Central memory CD8-positive, alpha-beta T cell (primary cell): ENCODE results near the gene PCDH9.

Experiments
- ATAC-seq: fragments of 150-1000 bp; cut with Tn5 transposase; replicated peaks from 2 replicates; pipeline ENCODE4 v1.10.0; 2022; ENCODE audit warnings: mild to moderate bottlenecking, moderate FRiP score, moderate number of reproducible peaks; ENCODE audit not compliant: poor library complexity, severe bottlenecking; ENCODE audit errors: extremely low read depth
- DNase-seq, 2 donors: peaks; one replicate each; pipeline ENCODE4 v3.0.0; 2021; ENCODE audit warnings: low spot score in 2 of 2
- H3K27ac Mint-ChIP-seq: one replicate; pipeline ENCODE4 v1.8.0; 2022; ENCODE audit warnings: low read depth, mild to moderate bottlenecking, moderate library complexity, mixed read lengths
- H3K27me3 Mint-ChIP-seq: one replicate; pipeline ENCODE4 v1.8.0; 2022; ENCODE audit warnings: mixed read lengths
- H3K36me3 Mint-ChIP-seq: one replicate; pipeline ENCODE4 v1.8.0; 2022; ENCODE audit warnings: mild to moderate bottlenecking, moderate library complexity, mixed read lengths; ENCODE audit not compliant: insufficient read depth
- H3K4me1 Mint-ChIP-seq: one replicate; pipeline ENCODE4 v1.8.0; 2022; ENCODE audit warnings: mixed read lengths
- H3K4me3 Mint-ChIP-seq: one replicate; pipeline ENCODE4 v1.8.0; 2022; ENCODE audit warnings: mild to moderate bottlenecking, moderate library complexity, mixed read lengths
- H3K9me3 Mint-ChIP-seq: one replicate; pipeline ENCODE4 v1.8.0; 2022; ENCODE audit warnings: mixed read lengths

The PCDH9 gene

DNA sequence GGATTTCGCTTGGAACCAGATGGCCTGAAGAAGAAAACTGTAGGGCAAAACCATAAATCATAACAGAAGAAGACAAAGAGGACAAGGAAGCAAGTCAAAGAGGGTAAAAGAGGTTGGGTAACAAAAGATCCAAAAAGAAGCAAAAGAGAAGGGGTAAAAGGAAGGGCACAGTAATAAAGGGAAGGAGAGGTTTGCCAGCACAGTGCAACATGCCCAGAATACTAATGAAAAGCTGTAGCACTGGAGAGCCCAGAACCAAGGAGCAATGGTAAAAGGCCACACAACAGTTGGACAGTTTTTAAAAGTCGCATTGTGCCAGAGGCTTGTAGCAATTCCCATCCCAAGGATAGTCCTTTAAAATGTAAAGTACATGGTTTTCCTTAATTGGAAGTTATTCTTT, 506.6 kb downstream of the PCDH9 start:
- Mint-ChIP-seq H3K9me3 (peaks cover 24% of the 10 kb centered on the region), H3K27me3 (no peaks in the 10 kb centered on the region), H3K4me1 (no peaks in the 10 kb centered on the region), H3K27ac (no peak overlapping the region), H3K36me3 (no peaks in the 10 kb centered on the region), H3K4me3 (no peak overlapping the region)
- DNase-seq (no peak), ATAC-seq (no peak)

DNA sequence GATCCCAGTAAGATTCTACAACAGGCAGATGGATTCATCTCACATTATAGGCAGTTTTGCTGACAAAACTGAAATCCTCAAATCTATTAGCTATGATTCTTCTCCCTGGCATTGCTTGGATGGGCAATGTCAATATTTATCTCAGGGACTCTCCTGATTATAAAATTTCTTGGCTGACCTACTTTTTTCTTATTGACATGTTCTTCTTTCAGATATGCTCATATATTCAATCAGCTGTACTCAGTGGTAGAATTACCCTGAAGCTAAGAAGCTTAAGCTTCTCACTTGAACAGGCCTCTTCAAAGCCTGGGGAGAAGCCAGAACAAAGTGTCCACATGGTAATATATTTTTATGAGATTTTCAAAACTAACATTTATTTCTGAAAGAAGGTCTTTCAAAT, 513.6 kb downstream of the PCDH9 start:
- Mint-ChIP-seq H3K4me1 (no peaks in the 10 kb centered on the region), H3K36me3 (no peaks in the 10 kb centered on the region), H3K9me3 (peaks cover 12% of the 10 kb centered on the region), H3K4me3 (no peak overlapping the region), H3K27me3 (no peaks in the 10 kb centered on the region), H3K27ac (no peak overlapping the region)
- DNase-seq (no peak), ATAC-seq (no peak)

DNA sequence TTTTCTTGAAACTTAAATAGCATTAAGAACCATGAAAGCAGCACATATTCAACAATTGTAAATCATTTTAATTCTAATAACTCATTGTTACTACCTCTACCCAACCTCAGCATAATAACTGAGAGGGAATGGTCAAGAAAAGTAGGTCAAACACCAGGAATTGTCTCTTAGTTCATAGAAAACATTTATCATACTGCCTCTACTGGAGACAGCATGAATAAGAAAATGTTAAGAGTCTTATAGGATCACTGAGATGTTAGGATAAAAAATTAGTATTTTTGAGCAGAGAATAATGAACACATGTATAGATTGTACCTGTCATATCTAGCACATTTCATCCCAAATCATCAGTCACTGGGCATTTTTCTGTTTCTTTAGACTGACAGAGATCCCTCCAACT, 515.3 kb downstream of the PCDH9 start:
- Mint-ChIP-seq H3K27ac (no peak overlapping the region), H3K4me3 (no peak overlapping the region), H3K9me3 (peaks cover 17% of the 10 kb centered on the region), H3K27me3 (no peaks in the 10 kb centered on the region), H3K36me3 (no peaks in the 10 kb centered on the region), H3K4me1 (no peaks in the 10 kb centered on the region)
- DNase-seq (no peak), ATAC-seq (no peak)

DNA sequence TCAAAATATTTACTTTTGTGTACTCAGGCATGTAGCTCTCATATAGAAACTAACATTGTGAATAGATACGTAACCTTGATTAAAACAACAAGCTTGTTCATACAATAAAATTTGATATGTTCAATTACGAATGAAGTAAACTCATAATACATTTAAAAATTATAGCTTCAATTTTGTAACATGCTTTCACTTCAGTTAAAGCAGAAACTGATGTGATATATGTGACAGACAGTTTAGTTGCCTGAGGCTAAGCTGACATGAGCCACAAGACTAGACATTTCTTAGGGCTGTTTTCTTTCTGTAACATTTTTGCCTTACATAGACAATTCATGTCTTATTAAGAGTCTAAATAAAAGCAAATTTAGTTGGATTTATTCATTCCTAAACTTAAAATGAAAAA, 526.0 kb downstream of the PCDH9 start:
- ATAC-seq, result no peak
- Mint-ChIP-seq H3K27ac (no peak overlapping the region), H3K27me3 (no peaks in the 10 kb centered on the region), H3K4me3 (no peak overlapping the region), H3K9me3 (peaks cover 6% of the 10 kb centered on the region), H3K36me3 (no peaks in the 10 kb centered on the region), H3K4me1 (no peaks in the 10 kb centered on the region)
- no peak for DNase-seq

DNA sequence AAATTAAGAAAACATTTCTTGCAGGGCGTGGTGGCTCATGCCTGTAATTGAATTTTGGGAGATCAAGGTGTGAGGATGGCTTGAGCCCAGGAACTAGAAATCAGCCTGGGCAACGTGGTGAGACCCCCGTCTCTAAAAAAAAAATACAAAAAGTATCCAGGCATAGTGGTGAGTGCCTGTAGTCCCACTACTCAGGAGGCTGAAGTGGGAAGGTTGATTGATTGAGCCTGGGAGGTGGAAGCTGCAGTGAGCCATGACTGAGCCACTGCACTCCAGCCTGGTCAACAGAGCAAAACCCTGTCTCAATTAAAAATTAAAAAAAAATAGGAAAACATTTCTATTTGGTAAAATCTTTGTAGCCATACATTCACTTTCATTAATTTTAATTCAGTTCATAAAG, 526.5 kb downstream of the PCDH9 start:
- Mint-ChIP-seq H3K36me3 (no peaks in the 10 kb centered on the region), H3K27me3 (no peaks in the 10 kb centered on the region), H3K4me1 (no peaks in the 10 kb centered on the region), H3K4me3 (no peak overlapping the region), H3K27ac (no peak overlapping the region), H3K9me3 (peaks cover 6% of the 10 kb centered on the region)
- no peak for DNase-seq
- ATAC-seq, result no peak

DNA sequence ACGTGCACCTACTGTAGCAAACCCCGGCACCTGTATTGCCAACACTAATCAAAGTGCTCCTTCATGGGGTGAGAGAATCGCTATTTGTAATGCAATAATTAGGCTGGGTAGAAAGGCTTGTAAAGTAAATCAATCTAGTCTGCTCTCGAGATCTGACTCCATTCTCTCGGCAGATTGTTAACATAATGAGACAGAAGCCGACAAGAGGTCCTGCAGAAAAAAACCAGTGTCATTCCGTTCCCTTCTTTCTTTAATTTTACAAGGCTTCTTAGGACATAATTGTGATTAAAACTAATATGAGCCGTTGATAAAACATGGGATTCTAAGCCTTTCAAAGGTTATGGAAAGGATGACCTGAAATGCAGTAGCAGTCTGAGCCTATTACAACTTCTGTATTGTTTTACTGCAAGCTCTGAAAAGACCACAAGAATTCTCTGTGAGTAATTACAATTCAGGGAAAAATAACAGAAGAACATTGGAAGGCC, 530.0 kb downstream of the PCDH9 start:
- Mint-ChIP-seq H3K4me1 (no peaks in the 10 kb centered on the region), H3K27ac (no peak overlapping the region), H3K9me3 (no peaks in the 10 kb centered on the region), H3K4me3 (no peak overlapping the region), H3K27me3 (no peaks in the 10 kb centered on the region), H3K36me3 (no peaks in the 10 kb centered on the region)
- ATAC-seq (no peak), DNase-seq (no peak)

DNA sequence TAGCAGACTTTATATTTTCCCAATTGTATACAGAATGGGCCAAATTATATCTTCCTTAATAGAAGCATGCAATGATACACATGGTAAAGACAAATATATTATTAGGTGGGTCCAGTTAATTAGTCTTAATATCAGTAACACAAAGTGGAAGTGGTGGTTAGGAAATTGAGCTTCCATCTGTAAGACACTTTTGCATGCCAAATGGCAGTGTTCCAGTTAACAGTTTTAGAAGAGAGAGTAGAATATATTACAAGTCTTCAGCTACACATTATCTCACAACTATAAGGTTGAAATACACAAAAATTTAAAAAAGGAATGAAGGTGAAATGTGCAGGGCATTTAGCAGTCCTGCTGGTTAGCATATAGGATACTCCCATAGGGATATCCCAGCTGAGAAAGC, 536.5 kb downstream of the PCDH9 start:
- H3K4me3 Mint-ChIP-seq, result no peak overlapping the region
- H3K4me1 Mint-ChIP-seq, result no peaks in the 10 kb centered on the region
- ATAC-seq, result no peak
- DNase-seq, result no peak
- H3K9me3 Mint-ChIP-seq, result no peaks in the 10 kb centered on the region
- no peaks in the 10 kb centered on the region for H3K36me3 Mint-ChIP-seq
- H3K27ac Mint-ChIP-seq, result no peak overlapping the region
- no peaks in the 10 kb centered on the region for H3K27me3 Mint-ChIP-seq

DNA sequence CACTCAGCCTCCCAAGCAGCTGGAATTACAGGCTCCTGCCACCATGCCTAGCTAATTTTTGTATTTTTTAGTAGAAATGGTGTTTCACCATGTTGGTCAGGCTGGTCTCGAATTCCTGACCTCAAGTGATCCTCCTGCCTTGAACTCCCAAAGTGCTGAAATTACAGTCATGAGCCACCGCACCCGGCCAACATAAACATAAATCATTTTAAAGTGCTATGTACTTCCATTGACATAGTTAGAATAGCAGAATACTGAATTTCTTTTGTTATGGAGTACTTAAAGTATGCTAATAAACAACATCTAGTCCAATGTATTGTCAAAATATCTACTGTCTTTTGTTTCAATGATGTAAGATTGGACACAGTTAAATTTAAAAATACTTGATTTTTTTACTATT, 539.0 kb downstream of the PCDH9 start:
- no peak for DNase-seq
- Mint-ChIP-seq H3K4me1 (no peaks in the 10 kb centered on the region), H3K36me3 (no peaks in the 10 kb centered on the region), H3K9me3 (peaks cover 6% of the 10 kb centered on the region), H3K27ac (no peak overlapping the region), H3K4me3 (no peak overlapping the region), H3K27me3 (no peaks in the 10 kb centered on the region)
- ATAC-seq, result no peak

DNA sequence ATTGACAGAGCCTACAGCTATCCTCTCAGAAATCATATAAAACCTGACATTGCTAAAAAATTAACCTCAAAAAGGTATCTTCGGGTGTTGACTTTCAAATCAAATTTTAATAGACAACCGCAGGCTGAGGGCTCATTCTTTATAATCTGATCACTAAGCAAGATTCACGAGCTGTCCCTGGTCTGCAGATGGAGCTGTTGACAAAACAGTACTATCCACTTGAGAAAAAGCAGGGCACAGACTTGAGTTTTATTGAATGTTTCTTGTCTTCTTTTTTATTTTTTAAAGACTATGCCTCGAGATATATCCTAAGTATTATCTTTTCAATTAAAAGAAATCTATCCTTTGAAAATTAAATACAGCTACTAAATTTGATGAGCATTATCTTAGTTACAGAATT, 540.5 kb downstream of the PCDH9 start:
- H3K4me3 Mint-ChIP-seq, result no peak overlapping the region
- H3K9me3 Mint-ChIP-seq, result peaks cover 9% of the 10 kb centered on the region
- H3K4me1 Mint-ChIP-seq, result no peaks in the 10 kb centered on the region
- DNase-seq (no peak), ATAC-seq (no peak)
- no peaks in the 10 kb centered on the region for H3K27me3 Mint-ChIP-seq
- no peaks in the 10 kb centered on the region for H3K36me3 Mint-ChIP-seq
- H3K27ac Mint-ChIP-seq, result no peak overlapping the region

DNA sequence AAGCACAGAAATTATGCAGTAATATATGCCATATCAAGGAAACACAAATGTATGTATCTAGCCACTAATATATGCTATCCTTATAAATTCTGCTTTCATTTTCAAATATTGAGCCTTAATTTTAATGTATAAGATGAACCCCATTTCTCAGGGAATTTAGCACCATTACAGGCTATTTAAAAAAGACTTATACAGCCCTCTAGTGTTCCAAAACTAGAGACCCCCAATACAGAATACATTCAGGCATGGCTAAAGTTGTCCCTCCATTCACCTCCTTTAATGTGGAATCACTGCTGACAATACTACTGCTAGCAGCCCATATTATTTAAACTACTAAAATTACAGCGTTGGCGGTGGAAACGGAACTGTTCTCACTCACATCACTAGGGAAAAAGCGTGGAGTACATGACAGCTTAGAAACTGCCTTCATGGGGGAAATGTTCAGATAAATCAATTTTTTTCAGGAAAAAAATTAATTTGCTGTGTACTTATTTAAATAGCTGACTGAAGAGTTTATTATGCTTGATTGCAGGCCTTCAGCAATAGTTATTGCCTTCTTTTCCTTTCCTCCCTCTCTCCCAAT, 541.0 kb downstream of the PCDH9 start:
- DNase-seq (no peak), ATAC-seq (no peak)
- Mint-ChIP-seq H3K9me3 (peaks cover 12% of the 10 kb centered on the region), H3K27me3 (no peaks in the 10 kb centered on the region), H3K36me3 (no peaks in the 10 kb centered on the region), H3K27ac (no peak overlapping the region), H3K4me1 (no peaks in the 10 kb centered on the region), H3K4me3 (no peak overlapping the region)

DNA sequence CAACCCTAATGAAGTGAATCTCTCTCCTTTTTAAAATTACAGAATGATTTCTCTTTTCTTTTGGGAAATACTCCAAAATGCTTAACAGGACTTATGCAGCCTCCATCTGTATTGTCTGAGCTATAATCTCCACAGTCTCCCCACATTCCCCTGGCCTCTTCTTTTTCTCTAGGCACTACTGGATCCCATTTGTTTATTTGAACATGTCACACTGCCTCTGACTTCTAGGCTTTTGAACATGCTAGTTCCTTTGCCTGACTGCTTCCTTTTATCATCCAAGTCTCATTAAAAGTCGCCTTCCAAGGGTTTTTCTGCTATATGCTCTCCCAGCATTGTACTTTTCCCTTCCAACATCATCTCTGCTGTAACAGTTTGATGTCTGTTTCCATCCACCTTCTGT, 548.7 kb downstream of the PCDH9 start:
- DNase-seq, result no peak
- Mint-ChIP-seq H3K9me3 (peaks cover 37% of the 10 kb centered on the region), H3K27me3 (no peaks in the 10 kb centered on the region), H3K27ac (no peak overlapping the region), H3K4me3 (no peak overlapping the region), H3K4me1 (no peaks in the 10 kb centered on the region), H3K36me3 (no peaks in the 10 kb centered on the region)
- ATAC-seq, result no peak

DNA sequence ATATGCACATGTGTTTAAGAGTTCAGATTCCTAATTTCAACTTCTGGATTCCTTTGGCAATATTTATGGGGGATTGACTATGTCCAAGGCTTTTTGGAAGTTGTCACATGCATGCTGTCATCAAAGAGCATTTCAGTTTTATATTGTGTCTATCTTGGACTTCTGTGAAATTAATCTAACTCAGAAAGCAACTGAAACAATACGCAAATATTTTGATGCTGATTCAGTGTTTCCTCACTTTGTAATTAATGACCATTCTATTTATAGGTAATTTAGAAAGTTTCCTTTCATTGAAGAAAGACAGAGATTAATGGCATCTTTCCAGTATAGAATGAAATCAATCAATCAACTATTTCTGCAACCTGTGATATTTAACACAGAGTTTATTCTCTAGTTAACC, 550.1 kb downstream of the PCDH9 start:
- no peak overlapping the region for H3K4me3 Mint-ChIP-seq

DNA sequence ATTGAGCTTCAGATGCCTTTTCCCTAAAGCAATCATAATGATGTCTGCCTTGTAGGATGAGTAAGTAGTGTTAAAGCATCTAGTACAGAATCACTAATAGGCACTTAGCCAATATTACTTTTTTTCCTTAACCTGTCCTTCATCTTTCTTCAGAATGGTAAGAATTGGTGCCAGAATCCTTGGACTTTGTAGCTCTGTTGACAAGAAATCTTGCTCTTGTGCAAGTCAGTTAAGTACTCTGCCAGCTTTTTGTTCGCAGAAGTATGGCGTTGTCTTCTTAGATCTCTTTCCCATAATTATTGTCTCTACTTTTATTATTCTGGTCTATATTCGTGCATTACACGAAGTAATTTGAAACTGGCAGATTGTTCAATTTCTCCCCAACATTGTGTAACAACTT, 554.5 kb downstream of the PCDH9 start:
- Mint-ChIP-seq H3K4me3 (no peak overlapping the region), H3K9me3 (peaks cover 23% of the 10 kb centered on the region), H3K27me3 (no peaks in the 10 kb centered on the region), H3K36me3 (peaks cover 2% of the 10 kb centered on the region), H3K4me1 (no peaks in the 10 kb centered on the region), H3K27ac (no peak overlapping the region)
- ATAC-seq, result no peak
- no peak for DNase-seq

More for the DNA sequence above, 550.1 kb downstream of the PCDH9 start:
- H3K36me3 Mint-ChIP-seq, result no peaks in the 10 kb centered on the region
- H3K9me3 Mint-ChIP-seq, result peaks cover 37% of the 10 kb centered on the region
- no peak overlapping the region for H3K27ac Mint-ChIP-seq
- H3K27me3 Mint-ChIP-seq, result no peaks in the 10 kb centered on the region
- DNase-seq (no peak), ATAC-seq (no peak)
- no peaks in the 10 kb centered on the region for H3K4me1 Mint-ChIP-seq

DNA sequence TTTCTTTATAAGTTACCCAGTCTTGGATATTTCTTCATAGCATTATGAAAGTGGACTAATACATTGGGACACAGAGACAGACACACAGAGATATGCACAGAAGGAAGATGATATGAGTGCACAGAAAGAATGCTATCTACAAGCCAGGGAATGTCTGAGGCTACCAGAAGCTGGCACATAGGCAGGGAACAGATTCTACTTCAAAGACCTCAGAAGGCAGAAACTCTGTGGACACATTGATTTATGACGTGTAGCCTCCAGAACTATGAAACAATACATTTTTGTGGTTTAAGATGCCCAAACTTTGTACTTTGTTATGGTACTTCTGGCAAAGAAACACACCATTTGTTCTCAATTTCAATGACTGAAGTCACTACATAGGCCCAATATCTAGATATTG, 556.7 kb downstream of the PCDH9 start:
- no peaks in the 10 kb centered on the region for H3K4me1 Mint-ChIP-seq
- peaks cover 23% of the 10 kb centered on the region for H3K9me3 Mint-ChIP-seq
- ATAC-seq (no peak), DNase-seq (no peak)
- H3K4me3 Mint-ChIP-seq, result no peak overlapping the region
- H3K27me3 Mint-ChIP-seq, result no peaks in the 10 kb centered on the region
- no peak overlapping the region for H3K27ac Mint-ChIP-seq
- H3K36me3 Mint-ChIP-seq, result peaks cover 2% of the 10 kb centered on the region
